Liver (tissue), 9 donors: ENCODE results near the gene ADAM10. TPM values are rescaled to one million over a fixed set of nuclear protein-coding genes. Genes with fewer than 3 reads are reported as not detected.

Experiments
- DNase-seq: peaks from one replicate; pipeline ENCODE4 v3.0.0-alpha.2; 2017; ENCODE audit warnings: low spot score
- H3K27ac ChIP-seq, 2 donors: one replicate each; pipeline ENCODE4 v1.7.0; 2013; ENCODE audit warnings: inconsistent platforms in 2 of 2, low read length in 2 of 2, control low read depth in 1 of 2, low read depth in 1 of 2, mild to moderate bottlenecking in 1 of 2
- H3K27me3 ChIP-seq, 4 donors: one replicate each; pipeline versions ENCODE4 v1.6.1 to v1.7.0; 2013; ENCODE audit warnings: low read length in 3 of 4, inconsistent platforms in 1 of 4, mild to moderate bottlenecking in 1 of 4, moderate library complexity in 1 of 4; ENCODE audit not compliant: control insufficient read depth in 4 of 4, insufficient read depth in 4 of 4
- H3K36me3 ChIP-seq, 4 donors: one replicate each; pipeline versions ENCODE4 v1.6.1 to v1.7.0; 2013; ENCODE audit warnings: low read length in 3 of 4, mild to moderate bottlenecking in 3 of 4, low read depth in 1 of 4, moderate library complexity in 1 of 4; ENCODE audit not compliant: control insufficient read depth in 4 of 4, insufficient read depth in 3 of 4
- H3K4me1 ChIP-seq, 4 donors: one replicate each; pipeline versions ENCODE4 v1.6.1 to v1.7.0; 2013; ENCODE audit warnings: low read length in 3 of 4, mild to moderate bottlenecking in 3 of 4, moderate library complexity in 1 of 4; ENCODE audit not compliant: control insufficient read depth in 4 of 4, insufficient read depth in 4 of 4
- H3K4me3 ChIP-seq, 3 donors: one replicate each; pipeline versions ENCODE4 v1.6.1 to v1.7.0; 2013; ENCODE audit warnings: low read length in 3 of 3, control low read depth in 1 of 3, low read depth in 1 of 3, mild to moderate bottlenecking in 1 of 3
- H3K9ac ChIP-seq, 2 donors: one replicate each; pipeline ENCODE4 v1.7.0; 2013; ENCODE audit warnings: low read length in 2 of 2, mild to moderate bottlenecking in 2 of 2, moderate library complexity in 2 of 2, control low read depth in 1 of 2, low read depth in 1 of 2
- H3K9me3 ChIP-seq, 4 donors: one replicate each; pipeline versions ENCODE4 v1.6.1 to v1.7.0; 2013; ENCODE audit warnings: low read length in 3 of 4; ENCODE audit not compliant: control insufficient read depth in 4 of 4
- CTCF ChIP-seq: fragments of 150-350 bp; IDR thresholded peaks from 2 replicates; pipeline ENCODE4 v1.5.1; 2017; ENCODE audit warnings: improper control_type of control experiment, low read depth, low read length; ENCODE audit not compliant: missing input control
- EGR1 ChIP-seq, 2 donors: IDR thresholded peaks; 2 replicates each; pipeline ENCODE4 v1.6.1; 2016 to 2018; ENCODE audit warnings: antibody characterized with exemption in 2 of 2, low read depth in 2 of 2
- FOXA1 ChIP-seq: IDR thresholded peaks from 2 replicates; pipeline ENCODE4 v1.6.1; 2016; ENCODE audit warnings: antibody characterized with exemption
- FOXA2 ChIP-seq: IDR thresholded peaks from 2 replicates; pipeline ENCODE4 v1.6.1; 2016; ENCODE audit warnings: antibody characterized with exemption
- GABPA ChIP-seq, 2 donors: IDR thresholded peaks in 1 of 2; conservative IDR thresholded peaks in 1 of 2; 2 replicates each; pipeline ENCODE4 v1.6.1; 2016; ENCODE audit warnings: antibody characterized with exemption in 2 of 2, mild to moderate bottlenecking in 1 of 2, moderate library complexity in 1 of 2
- HNF4A ChIP-seq, 2 donors: conservative IDR thresholded peaks; 2 replicates each; pipeline ENCODE4 v1.6.1; 2016; ENCODE audit warnings: antibody characterized with exemption in 2 of 2, mild to moderate bottlenecking in 2 of 2
- HNF4G ChIP-seq: IDR thresholded peaks from 2 replicates; pipeline ENCODE4 v1.6.1; 2016; ENCODE audit warnings: antibody characterized with exemption
- JUND ChIP-seq, 2 donors: IDR thresholded peaks; 2 replicates each; pipeline ENCODE4 v1.6.1; 2016; ENCODE audit warnings: antibody characterized with exemption in 2 of 2
- NR2F2 ChIP-seq: IDR thresholded peaks from 2 replicates; pipeline ENCODE4 v1.6.1; 2016; ENCODE audit warnings: antibody characterized with exemption
- RAD21 ChIP-seq, 2 donors: IDR thresholded peaks; 2 replicates each; pipeline ENCODE4 v1.6.1; 2016; ENCODE audit warnings: antibody characterized with exemption in 2 of 2, mild to moderate bottlenecking in 2 of 2
- RXRA ChIP-seq, 2 donors: IDR thresholded peaks; 2 replicates each; pipeline ENCODE4 v1.6.1; 2017 to 2018; ENCODE audit warnings: antibody characterized with exemption in 2 of 2, mild to moderate bottlenecking in 1 of 2
- SP1 ChIP-seq: IDR thresholded peaks from 2 replicates; pipeline ENCODE4 v1.6.1; 2018; ENCODE audit warnings: antibody characterized with exemption, mild to moderate bottlenecking
- TAF1 ChIP-seq: conservative IDR thresholded peaks from 2 replicates; pipeline ENCODE4 v1.6.1; 2016; ENCODE audit warnings: antibody characterized with exemption, mild to moderate bottlenecking
- YY1 ChIP-seq: IDR thresholded peaks from 2 replicates; pipeline ENCODE4 v1.6.1; 2016; ENCODE audit warnings: antibody characterized with exemption, mild to moderate bottlenecking
- ZBTB33 ChIP-seq: IDR thresholded peaks from 2 replicates; pipeline ENCODE4 v1.6.1; 2016; ENCODE audit warnings: antibody characterized with exemption
- WGBS: extraction: QIAGEN DNeasy Blood & Tissue Kit; methylation state at CpG from one replicate; pipeline ENCODE4 v1.1.7; 2013; 5-methylcytosine and 5-hydroxymethylcytosine counted together
- polyA plus RNA-seq, 2 donors: library from polyadenylated mRNA; stranded (reverse) in 1 of 2; unstranded in 1 of 2; fragments of 200-250 nt in 1 of 2; fragments of >200 nt in 1 of 2; fragmentation: Nextera tagmentation in 1 of 2; extraction: Ambion mirVana in 1 of 2; gene quantifications; one replicate each; pipeline versions ENCODE4 v1.2.1 to v1.2.3, GENCODE V29; 2013 to 2015
- total RNA-seq, 2 donors: library from RNA; depleted of rRNA; stranded (reverse); fragments of >200 nt; gene quantifications; one replicate each; pipeline ENCODE4 v1.2.3, GENCODE V29; 2014
- TF ChIP-seq, protein P1 (sequence below): IDR thresholded peaks from 2 replicates; pipeline ENCODE4 v1.6.1; 2016; ENCODE audit warnings: antibody characterized with exemption
- TF ChIP-seq, protein P2 (sequence below): IDR thresholded peaks from 2 replicates; pipeline ENCODE4 v1.6.1; 2016; ENCODE audit warnings: antibody characterized with exemption, mild to moderate bottlenecking
- TF ChIP-seq, protein P3 (sequence below): IDR thresholded peaks from 2 replicates; pipeline ENCODE4 v1.6.1; 2016; ENCODE audit warnings: antibody characterized with exemption
- donor health status: healthy.
- donor health status: healthy.
- donor health status: healthy.
- donor health status: healthy.
- donor health status: healthy.

The ADAM10 gene
- total and polyA plus RNA-seq, 4 donors = 12.6 to 55.6 (median 34.6) TPM

- Histone ChIP-seq H3K9ac (no peak overlapping the region), H3K4me1 (peaks cover 0 to 12% (median 8%) of the 10 kb centered on the region in 4 donors), H3K4me3 (no peak overlapping the region), H3K27me3 (no peaks in the 10 kb centered on the region), H3K36me3 (peaks cover 0 to 34% (median 14%) of the 10 kb centered on the region in 4 donors), H3K27ac (peak overlapping the region; percentile 62 to 66), H3K9me3 (no peaks in the 10 kb centered on the region)
- TF ChIP-seq RXRA (IDR thresholded peaks at IDR 0.05) = peak; percentile 63 to 79
- peak; percentile 38 for TF ChIP-seq SP1
- TF ChIP-seq, protein P1, sequence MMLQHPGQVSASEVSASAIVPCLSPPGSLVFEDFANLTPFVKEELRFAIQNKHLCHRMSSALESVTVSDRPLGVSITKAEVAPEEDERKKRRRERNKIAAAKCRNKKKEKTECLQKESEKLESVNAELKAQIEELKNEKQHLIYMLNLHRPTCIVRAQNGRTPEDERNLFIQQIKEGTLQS = peak; percentile 33
- no peak for TF ChIP-seq FOXA2
- TF ChIP-seq JUND (IDR thresholded peaks at IDR 0.05) = peak; percentile 39 to 79
- TF ChIP-seq, protein P2, sequence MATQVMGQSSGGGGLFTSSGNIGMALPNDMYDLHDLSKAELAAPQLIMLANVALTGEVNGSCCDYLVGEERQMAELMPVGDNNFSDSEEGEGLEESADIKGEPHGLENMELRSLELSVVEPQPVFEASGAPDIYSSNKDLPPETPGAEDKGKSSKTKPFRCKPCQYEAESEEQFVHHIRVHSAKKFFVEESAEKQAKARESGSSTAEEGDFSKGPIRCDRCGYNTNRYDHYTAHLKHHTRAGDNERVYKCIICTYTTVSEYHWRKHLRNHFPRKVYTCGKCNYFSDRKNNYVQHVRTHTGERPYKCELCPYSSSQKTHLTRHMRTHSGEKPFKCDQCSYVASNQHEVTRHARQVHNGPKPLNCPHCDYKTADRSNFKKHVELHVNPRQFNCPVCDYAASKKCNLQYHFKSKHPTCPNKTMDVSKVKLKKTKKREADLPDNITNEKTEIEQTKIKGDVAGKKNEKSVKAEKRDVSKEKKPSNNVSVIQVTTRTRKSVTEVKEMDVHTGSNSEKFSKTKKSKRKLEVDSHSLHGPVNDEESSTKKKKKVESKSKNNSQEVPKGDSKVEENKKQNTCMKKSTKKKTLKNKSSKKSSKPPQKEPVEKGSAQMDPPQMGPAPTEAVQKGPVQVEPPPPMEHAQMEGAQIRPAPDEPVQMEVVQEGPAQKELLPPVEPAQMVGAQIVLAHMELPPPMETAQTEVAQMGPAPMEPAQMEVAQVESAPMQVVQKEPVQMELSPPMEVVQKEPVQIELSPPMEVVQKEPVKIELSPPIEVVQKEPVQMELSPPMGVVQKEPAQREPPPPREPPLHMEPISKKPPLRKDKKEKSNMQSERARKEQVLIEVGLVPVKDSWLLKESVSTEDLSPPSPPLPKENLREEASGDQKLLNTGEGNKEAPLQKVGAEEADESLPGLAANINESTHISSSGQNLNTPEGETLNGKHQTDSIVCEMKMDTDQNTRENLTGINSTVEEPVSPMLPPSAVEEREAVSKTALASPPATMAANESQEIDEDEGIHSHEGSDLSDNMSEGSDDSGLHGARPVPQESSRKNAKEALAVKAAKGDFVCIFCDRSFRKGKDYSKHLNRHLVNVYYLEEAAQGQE = no peak
- TF ChIP-seq CTCF = no peak
- TF ChIP-seq YY1 = peak; percentile 51
- TF ChIP-seq NR2F2 = no peak
- peak; percentile 26 for TF ChIP-seq ZBTB33
- TF ChIP-seq HNF4A (conservative IDR thresholded peaks at IDR 0.05) = peak; percentile 63 to 79
- no peak for TF ChIP-seq HNF4G
- TF ChIP-seq FOXA1 = no peak
- TF ChIP-seq TAF1 = no peak
- TF ChIP-seq, protein P3, sequence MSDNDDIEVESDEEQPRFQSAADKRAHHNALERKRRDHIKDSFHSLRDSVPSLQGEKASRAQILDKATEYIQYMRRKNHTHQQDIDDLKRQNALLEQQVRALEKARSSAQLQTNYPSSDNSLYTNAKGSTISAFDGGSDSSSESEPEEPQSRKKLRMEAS = peak; percentile 51
- no peak for TF ChIP-seq EGR1 (IDR thresholded peaks at IDR 0.05; ENCODE audit: low read depth in 2 of 2)
- TF ChIP-seq RAD21 (IDR thresholded peaks at IDR 0.05) = peak; percentile 51 to 56
- no peak for TF ChIP-seq GABPA (IDR thresholded peaks at IDR 0.05 in 1 of 2, conservative IDR thresholded peaks at IDR 0.05 in 1 of 2)
- no peak for DNase-seq
- WGBS = 66% methylated on average over 13 of the region's 13 CpGs
These were observed 202.6 kb downstream of the ADAM10 start for GRCh38 chr15:58546635-58547627.
